Activated CD4-positive, CD25-positive, alpha-beta regulatory T cell treated with anti-CD3 and anti-CD28 coated beads, Interleukin-2, amount 50 U/mL, for 24 hours (primary cell): ENCODE data around the gene MIA3.
A peak's percentile ranks its signal among the peaks of the same experiment; 100 is the strongest.

Experiments
- ATAC-seq, 2 donors: fragments of 150-1000 bp; cut with Tn5 transposase; one replicate each; pipeline ENCODE4 v1.10.0; 2021; ENCODE audit warnings: mild to moderate bottlenecking in 1 of 2, moderate library complexity in 1 of 2

Gene MIA3

GRCh38 chr1:222618880-222619596 lies 1.1 kb downstream of the MIA3 start:
- no peak for ATAC-seq

GRCh38 chr1:222620566-222620965 lies 2.7 kb downstream of the MIA3 start:
- no peak for ATAC-seq

GRCh38 chr1:222622765-222623164 lies 4.9 kb downstream of the MIA3 start:
- no peak for ATAC-seq

GRCh38 chr1:222623458-222623857 lies 5.6 kb downstream of the MIA3 start:
- ATAC-seq: no peak

- ATAC-seq: no peak
Observed at GRCh38 chr1:222624214-222624613, 6.3 kb downstream of the MIA3 start.

GRCh38 chr1:222627232-222627631 lies 9.3 kb downstream of the MIA3 start:
- ATAC-seq: no peak

GRCh38 chr1:222629921-222630535 lies 12.1 kb downstream of the MIA3 start:
- ATAC-seq: no peak

GRCh38 chr1:222631611-222632208 lies 13.8 kb downstream of the MIA3 start:
- no peak for ATAC-seq

- ATAC-seq: no peak
Observed at GRCh38 chr1:222632749-222633148, 14.9 kb downstream of the MIA3 start.

GRCh38 chr1:222634180-222635013 lies 16.5 kb downstream of the MIA3 start:
- peak; percentile 65 to 69 for ATAC-seq

GRCh38 chr1:222641269-222641948 lies 23.5 kb downstream of the MIA3 start:
- ATAC-seq: no peak

- no peak for ATAC-seq
Observed at GRCh38 chr1:222642468-222642867, 24.6 kb downstream of the MIA3 start.

- no peak for ATAC-seq
Observed at GRCh38 chr1:222643606-222643937, 25.7 kb downstream of the MIA3 start.

- ATAC-seq: peak; percentile 96 to 98
Observed at GRCh38 chr1:222643938-222644635, 26.2 kb downstream of the MIA3 start.

GRCh38 chr1:222644636-222644980 lies 26.7 kb downstream of the MIA3 start:
- ATAC-seq: peak; percentile 18 to 21

GRCh38 chr1:222652676-222653075 lies 34.8 kb downstream of the MIA3 start:
- no peak for ATAC-seq

GRCh38 chr1:222653178-222653827 lies 35.4 kb downstream of the MIA3 start:
- ATAC-seq: peak; percentile 67 to 72

- peak; percentile 93 to 95 for ATAC-seq
Observed at GRCh38 chr1:222654849-222655248, 37.0 kb downstream of the MIA3 start.

GRCh38 chr1:222656391-222657155 lies 38.7 kb downstream of the MIA3 start:
- no peak for ATAC-seq

GRCh38 chr1:222657899-222658298 lies 40.0 kb downstream of the MIA3 start:
- ATAC-seq: no peak

- no peak for ATAC-seq
Observed at GRCh38 chr1:222663431-222663934, 45.6 kb downstream of the MIA3 start.
